OCI-LY3 (cell line): ENCODE results near the gene APOC1.

ENCODE experiments used
- EZH2phosphoT487 ChIP-seq: fragments of 200-600 bp; shearing (Covaris generic); IDR thresholded peaks from 2 replicates; pipeline ENCODE4 v1.6.1; 2018; ENCODE audit warnings: antibody characterized with exemption, mixed run types, low read depth
- TF ChIP-seq, protein P1 (sequence below): fragments of 200-600, 300-600 bp; sonication (generic); IDR thresholded peaks from 2 replicates; pipeline ENCODE4 v1.5.1; 2014; ENCODE audit warnings: antibody characterized with exemption, low read length, low read depth

DNA sequence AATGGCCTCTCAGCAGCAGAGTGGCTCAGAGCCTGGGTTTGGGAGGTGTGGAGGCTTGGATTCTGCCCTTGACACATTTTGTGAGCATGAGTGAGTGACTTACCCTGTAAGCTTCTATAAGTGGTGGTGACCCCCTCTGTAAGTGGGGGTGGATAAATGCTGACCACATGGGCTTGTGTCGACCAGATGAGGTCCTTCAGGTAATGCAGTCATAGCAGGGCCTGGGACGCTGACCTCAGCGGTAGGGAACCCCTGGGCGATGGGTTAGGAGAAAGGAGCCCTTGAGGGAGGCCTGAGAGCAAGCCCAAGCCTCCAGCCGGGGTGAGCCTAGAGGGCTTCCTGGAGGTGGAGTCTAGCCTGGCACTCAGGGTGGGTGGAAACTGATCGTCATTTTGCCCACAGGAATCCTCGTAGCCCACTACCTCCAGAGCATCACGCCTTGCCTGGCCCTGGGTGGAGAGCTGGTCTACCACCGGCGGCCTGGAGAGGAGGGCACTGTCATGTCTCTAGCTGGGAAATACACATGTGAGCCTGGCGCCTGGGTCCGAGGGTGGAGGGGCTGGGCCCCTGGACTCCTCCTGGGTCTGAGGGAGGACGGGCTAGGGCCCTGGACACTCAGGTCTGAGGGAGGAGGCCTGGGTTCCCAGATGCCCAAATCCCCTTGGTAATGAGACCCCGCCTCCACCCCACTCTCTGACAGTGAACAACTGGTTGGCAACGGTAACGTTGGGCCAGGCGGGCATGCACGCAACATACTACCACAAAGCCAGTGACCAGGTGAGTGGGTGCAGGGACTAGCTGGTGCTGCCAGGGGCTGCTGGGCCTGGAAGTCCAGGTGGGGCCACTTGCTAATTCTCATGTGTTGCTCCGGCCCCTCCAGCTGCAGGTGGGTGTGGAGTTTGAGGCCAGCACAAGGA, 13.8 kb upstream of the APOC1 start:
- TF ChIP-seq, protein P1, sequence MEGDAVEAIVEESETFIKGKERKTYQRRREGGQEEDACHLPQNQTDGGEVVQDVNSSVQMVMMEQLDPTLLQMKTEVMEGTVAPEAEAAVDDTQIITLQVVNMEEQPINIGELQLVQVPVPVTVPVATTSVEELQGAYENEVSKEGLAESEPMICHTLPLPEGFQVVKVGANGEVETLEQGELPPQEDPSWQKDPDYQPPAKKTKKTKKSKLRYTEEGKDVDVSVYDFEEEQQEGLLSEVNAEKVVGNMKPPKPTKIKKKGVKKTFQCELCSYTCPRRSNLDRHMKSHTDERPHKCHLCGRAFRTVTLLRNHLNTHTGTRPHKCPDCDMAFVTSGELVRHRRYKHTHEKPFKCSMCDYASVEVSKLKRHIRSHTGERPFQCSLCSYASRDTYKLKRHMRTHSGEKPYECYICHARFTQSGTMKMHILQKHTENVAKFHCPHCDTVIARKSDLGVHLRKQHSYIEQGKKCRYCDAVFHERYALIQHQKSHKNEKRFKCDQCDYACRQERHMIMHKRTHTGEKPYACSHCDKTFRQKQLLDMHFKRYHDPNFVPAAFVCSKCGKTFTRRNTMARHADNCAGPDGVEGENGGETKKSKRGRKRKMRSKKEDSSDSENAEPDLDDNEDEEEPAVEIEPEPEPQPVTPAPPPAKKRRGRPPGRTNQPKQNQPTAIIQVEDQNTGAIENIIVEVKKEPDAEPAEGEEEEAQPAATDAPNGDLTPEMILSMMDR, result no peak
- no peak for TF ChIP-seq EZH2phosphoT487
